Measurements from ENCODE around the gene RPL38. TPM values are rescaled to one million over a fixed set of nuclear protein-coding genes. Genes with fewer than 3 reads are reported as not detected.
A peak's percentile ranks its signal among the peaks of the same experiment; 100 is the strongest.

The RPL38 gene
- polyA plus RNA-seq, 1 of the 3 experiments (the other 2 are of a cell fraction): 4,154 TPM

- TF ChIP-seq GABPA (IDR thresholded peaks at IDR 0.05; ENCODE audit: low read depth): no peak
- TF ChIP-seq USF2 (IDR thresholded peaks at IDR 0.05; ENCODE audit: borderline replicate concordance, low read depth, low read length): no peak
- no peak for TF ChIP-seq ZBTB33 (IDR thresholded peaks at IDR 0.05; ENCODE audit: borderline replicate concordance, low read depth)
- TF ChIP-seq MEF2A (IDR thresholded peaks at IDR 0.05; ENCODE audit: borderline replicate concordance, low read depth): no peak
- no peak for TF ChIP-seq SMC3 (IDR thresholded peaks at IDR 0.05; ENCODE audit: low read depth, low read length)
- TF ChIP-seq PBX3 (IDR thresholded peaks at IDR 0.05): no peak
- no peak for TF ChIP-seq MAX (IDR thresholded peaks at IDR 0.05; ENCODE audit: low read depth)
- no peak for TF ChIP-seq RFX5 (IDR thresholded peaks at IDR 0.05; ENCODE audit: low read length)
- no peak for TF ChIP-seq RCOR1 (IDR thresholded peaks at IDR 0.05; ENCODE audit: low read length)
- TF ChIP-seq CHD2 (IDR thresholded peaks at IDR 0.05; ENCODE audit: low read length, partially characterized antibody): no peak
- Histone ChIP-seq H3F3A (replicated peaks; ENCODE audit: insufficient read depth) (peaks cover 30% of the 10 kb centered on the region), H2AFZ (ENCODE audit: low read depth) (peak overlapping the region; percentile 61; the same call in 1 of the 2 replicates), H3K9me2 (no peaks in the 10 kb centered on the region), H4K20me1 (ENCODE audit: insufficient read depth) (peaks cover 19% of the 10 kb centered on the region), H3K27ac (ENCODE audit: low read depth in 2 of 2, low read length in 1 of 2) (no peak overlapping the region), H3K4me2 (peak overlapping the region; percentile 97), H3K27me3 (ENCODE audit: insufficient read depth) (no peaks in the 10 kb centered on the region), H3K4me1 (ENCODE audit: control insufficient read depth in 1 of 2, insufficient read depth in 2 of 2, low read depth in 1 of 2, low read length in 1 of 2) (peaks cover 4 to 81% of the 10 kb centered on the region in 2 experiments; a peak in 3 of 4 replicates), H3K9ac (peak overlapping the region; percentile 49; the same call in 1 of the 2 replicates), H3K4me3 (ENCODE audit: low read depth in 2 of 2, low read length in 1 of 2) (peak overlapping the region; percentile 55 to 69), H3K36me3 (replicated peaks in 1 of 2; ENCODE audit: control insufficient read depth in 1 of 2, insufficient read depth in 2 of 2, low read length in 1 of 2) (peaks cover 21 to 23% of the 10 kb centered on the region in 2 experiments), H3K9me3 (no peaks in the 10 kb centered on the region), H3K79me2 (ENCODE audit: insufficient read depth) (peaks cover 2% of the 10 kb centered on the region; the same call in 1 of the 2 replicates)
- WGBS (ENCODE audit: low lambda C conversion rate): 45% methylated on average over 29 of the region's 33 CpGs
- ChIA-PET POLR2A (interaction anchor here (0.8 to 1.7 kb wide), 4 partner anchors 10 to 240 kb away, joined by 3 to 7 read pairs (median 4); partner anchors contain the start of gene RPL38), CTCF (interaction anchor here (0.8 to 5.2 kb wide), 13 partner anchors 9 to 243 kb away, joined by 3 to 30 read pairs (median 4); partner anchors contain the start of gene RPL38)
- no peak for DNase-seq
Measured at GRCh38 chr17:74213861-74214391, 10.4 kb downstream of the RPL38 start.

Data from SK-N-SH (cell line).